ENCODE results near the gene CREB1. TPM values are rescaled to one million over a fixed set of nuclear protein-coding genes. Genes with fewer than 3 reads are reported as not detected.
"Not testable (repeated sequence)": the region's sequence is repeated elsewhere in the genome, so short reads cannot be mapped to it uniquely, and the experiment has no call there.

Gene CREB1
- total RNA-seq, 8 experiments from 2014 or later = 12.6 to 41.0 (median 32.9) TPM

DNA sequence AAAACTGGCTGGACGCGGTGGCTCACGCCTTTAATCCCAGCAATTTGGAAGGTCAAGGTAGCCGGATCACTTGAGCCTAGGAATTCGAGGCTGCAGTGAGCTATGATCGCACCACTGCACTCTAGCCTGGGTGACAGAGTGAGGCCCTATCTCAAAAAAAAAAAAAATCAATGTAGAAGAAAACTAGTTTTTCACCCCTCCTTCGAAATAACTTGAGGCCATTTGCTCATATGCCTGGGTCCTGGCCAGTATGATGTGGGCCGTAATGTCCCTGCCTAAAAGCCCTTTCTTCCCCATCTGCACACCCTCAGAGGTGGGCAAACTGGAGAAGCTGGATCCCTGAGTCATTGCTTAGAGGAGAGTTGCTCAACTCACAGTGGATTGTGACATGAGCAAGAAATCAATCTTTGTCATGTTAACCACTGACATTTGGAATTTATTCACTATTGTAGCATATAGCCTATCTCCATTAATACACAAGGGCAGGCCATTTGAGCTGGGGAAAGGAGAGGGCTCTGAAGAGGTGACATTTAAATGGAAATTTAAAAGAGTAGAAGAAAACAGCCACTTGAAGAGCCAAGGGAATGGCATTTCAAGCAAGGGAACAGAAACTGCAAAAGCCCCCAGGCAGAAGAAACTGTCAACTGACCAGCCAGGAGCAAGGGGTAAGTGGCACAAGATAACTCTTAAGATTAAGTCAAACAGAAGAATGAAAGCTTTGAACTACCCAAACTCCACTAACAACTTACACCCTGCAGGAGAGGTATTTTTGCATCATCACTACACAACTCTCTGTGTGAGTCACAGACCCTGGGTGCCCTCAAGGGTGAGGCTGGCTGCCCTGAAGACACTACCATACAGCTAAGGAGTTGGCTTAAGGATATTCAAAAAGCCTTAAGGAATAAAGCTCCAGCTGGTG, 103.1 kb downstream of the CREB1 start:
- in situ Hi-C loops (cut with MboI; ENCODE audit: low pct_unique_long_range_greater_than_20kb in 2 of 9, low sequenced_read_pairs in 9 of 9, unreplicated experiment in 9 of 9) = loop anchor here in 1 of 9 experiments (10.0 to 25.0 kb wide), 2 partner anchors 72 to 429 kb away; no protein-coding TSS in a partner anchor
- 76 to 100% (median 95%) methylated on average over 1 to 8 of the region's 8 CpGs; no CpG with 5 or more reads in 2 of the 10 experiments for WGBS, 10 experiments
- ATAC-seq (replicated peaks in 6 of 8) = peak in 3 of 8 experiments; percentile 88 to 92 (median 90)
- H3K4me3 ChIP-seq = no peak overlapping the region
- H3K4me1 ChIP-seq (replicated peaks in 1 of 2) = no peaks in the 10 kb centered on the region
- H3K27ac ChIP-seq = no peak overlapping the region

DNA sequence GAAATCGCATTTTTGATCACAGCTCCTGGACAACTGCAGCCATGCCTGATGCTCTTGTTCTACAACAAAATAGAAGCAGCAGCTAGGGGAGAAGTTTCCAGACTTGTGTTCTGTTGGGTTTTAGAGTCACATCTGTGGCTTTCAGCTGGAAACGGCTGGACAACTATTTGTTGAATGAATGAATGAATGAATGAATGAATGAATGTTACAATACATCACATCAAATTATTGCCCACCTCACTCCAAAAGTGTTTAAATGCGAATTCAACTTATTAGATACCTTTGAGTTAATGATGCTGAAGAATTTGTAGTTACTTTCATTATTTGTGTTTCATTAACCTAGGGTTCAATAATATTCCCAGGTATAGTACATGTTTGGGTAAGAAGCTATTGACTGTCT, 103.9 kb downstream of the CREB1 start:
- no peak for ATAC-seq (replicated peaks in 6 of 8)
- Histone ChIP-seq H3K4me1 (replicated peaks in 1 of 2) (no peaks in the 10 kb centered on the region), H3K27ac (no peak overlapping the region), H3K4me3 (no peak overlapping the region)
- in situ Hi-C loops (cut with MboI; ENCODE audit: low pct_unique_long_range_greater_than_20kb in 2 of 9, low sequenced_read_pairs in 9 of 9, unreplicated experiment in 9 of 9) = loop anchor here in 1 of 9 experiments (10.0 to 25.0 kb wide), 2 partner anchors 71 to 429 kb away; no protein-coding TSS in a partner anchor
- WGBS, 10 experiments = 52 to 92% (median 79%) methylated on average over 1 to 3 of the region's 3 CpGs; no CpG with 5 or more reads in 2 of the 10 experiments

DNA sequence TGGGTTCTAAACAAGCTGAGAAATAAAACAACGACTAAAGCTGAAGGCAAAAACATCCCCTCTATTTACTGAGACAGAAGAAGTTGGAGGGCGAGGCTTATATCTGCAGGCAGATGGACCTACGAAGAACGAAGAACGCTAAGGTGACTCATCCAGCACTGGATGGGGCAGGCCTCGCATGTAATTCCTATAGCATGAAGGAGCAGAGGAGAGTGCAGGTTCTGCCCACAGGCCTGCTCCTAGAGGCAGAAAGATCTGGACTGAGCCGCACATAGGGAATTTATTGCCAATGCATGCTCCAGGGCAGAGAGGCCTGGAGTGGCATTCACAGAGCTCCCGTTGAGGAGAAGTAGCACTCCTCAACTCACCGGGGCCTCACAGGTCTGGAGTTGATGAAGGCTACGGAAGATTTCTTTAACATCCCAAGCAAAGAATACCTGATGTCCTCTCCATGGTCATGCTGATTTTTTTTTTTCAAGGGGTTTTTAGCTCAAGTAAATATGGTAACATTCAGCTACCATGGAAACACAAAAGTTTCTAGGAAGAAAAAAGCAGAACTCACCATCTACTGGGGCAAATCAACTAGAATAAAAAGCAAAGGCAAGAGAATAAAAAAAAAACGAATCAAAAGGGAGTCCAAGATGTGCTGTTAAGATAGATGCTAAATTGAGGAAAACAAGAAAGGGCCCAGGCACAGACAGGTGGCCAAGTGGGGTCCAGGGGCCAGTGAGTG, 105.9 kb downstream of the CREB1 start:
- in situ Hi-C loops (cut with MboI; ENCODE audit: low pct_unique_long_range_greater_than_20kb in 2 of 9, low sequenced_read_pairs in 9 of 9, unreplicated experiment in 9 of 9) = loop anchor here in 1 of 9 experiments (10.0 to 25.0 kb wide), 2 partner anchors 69 to 427 kb away; no protein-coding TSS in a partner anchor
- H3K4me1 ChIP-seq (replicated peaks in 1 of 2) = no peaks in the 10 kb centered on the region
- no peak overlapping the region for H3K27ac ChIP-seq
- 43 to 81% (median 71%) methylated on average over 1 to 8 of the region's 11 CpGs for WGBS, 10 experiments
- ATAC-seq (replicated peaks in 6 of 8) = peak; percentile 27 to 75 (median 61)
- no peak overlapping the region for H3K4me3 ChIP-seq

DNA sequence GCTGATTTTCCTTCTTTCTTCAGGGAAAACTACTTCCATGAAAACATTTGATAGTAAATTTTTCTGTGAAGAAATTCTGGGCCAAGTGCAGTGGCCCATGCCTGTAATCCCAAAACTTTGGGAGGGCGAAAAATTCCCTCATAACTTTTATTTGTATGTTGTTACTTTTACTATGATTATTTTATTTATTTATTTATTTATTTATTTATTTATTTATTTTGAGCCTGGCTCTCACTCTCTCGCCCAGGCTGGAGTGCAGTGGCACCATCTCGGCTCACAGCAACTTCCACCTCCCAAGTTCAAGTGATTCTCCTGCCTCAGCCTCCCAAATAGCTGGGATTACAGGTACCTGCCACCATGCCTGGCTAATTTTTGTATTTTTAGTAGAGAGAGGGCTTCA, 109.5 kb downstream of the CREB1 start:
- H3K27ac ChIP-seq; H3K4me1 ChIP-seq (replicated peaks in 1 of 2); ATAC-seq (replicated peaks in 6 of 8); H3K4me3 ChIP-seq: not testable (repeated sequence)
- 50 to 100% (median 73%) methylated on average over 1 to 3 of the region's 3 CpGs; no CpG with 5 or more reads in 3 of the 10 experiments for whole genome bisulfite sequencing, 10 experiments
- in situ Hi-C loops (cut with MboI; ENCODE audit: low pct_unique_long_range_greater_than_20kb in 2 of 9, low sequenced_read_pairs in 9 of 9, unreplicated experiment in 9 of 9) = loop anchor here in 1 of 9 experiments (10.0 to 25.0 kb wide), 2 partner anchors 66 to 423 kb away; no protein-coding TSS in a partner anchor

DNA sequence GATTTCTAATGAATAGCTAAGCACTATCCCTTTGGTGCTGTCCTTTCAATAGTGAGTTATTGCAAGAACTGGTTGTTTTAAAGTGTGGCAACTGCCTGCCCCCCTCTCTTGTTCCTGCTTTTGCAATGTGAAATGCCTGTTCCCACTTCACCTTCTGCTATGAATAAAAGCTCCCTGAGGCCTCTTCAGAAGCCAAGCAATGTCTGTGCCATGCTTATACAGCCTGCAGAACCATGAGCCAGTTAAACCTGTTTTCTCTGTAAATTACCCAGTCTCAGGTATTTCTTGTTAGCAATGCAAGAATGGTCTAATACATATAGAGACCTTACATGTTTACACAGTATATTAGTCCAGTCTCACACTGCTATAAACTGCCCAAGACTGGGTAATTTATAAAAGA, 110.4 kb downstream of the CREB1 start:
- no peak for ATAC-seq (replicated peaks in 6 of 8)
- Histone ChIP-seq H3K4me1 (replicated peaks in 1 of 2) (no peaks in the 10 kb centered on the region), H3K27ac (no peak overlapping the region), H3K4me3 (no peak overlapping the region)
- in situ Hi-C loops (cut with MboI; ENCODE audit: low pct_unique_long_range_greater_than_20kb in 2 of 9, low sequenced_read_pairs in 9 of 9, unreplicated experiment in 9 of 9) = loop anchor here in 1 of 9 experiments (25.0 kb wide), 1 partner anchor 422 kb away; no protein-coding TSS in a partner anchor

DNA sequence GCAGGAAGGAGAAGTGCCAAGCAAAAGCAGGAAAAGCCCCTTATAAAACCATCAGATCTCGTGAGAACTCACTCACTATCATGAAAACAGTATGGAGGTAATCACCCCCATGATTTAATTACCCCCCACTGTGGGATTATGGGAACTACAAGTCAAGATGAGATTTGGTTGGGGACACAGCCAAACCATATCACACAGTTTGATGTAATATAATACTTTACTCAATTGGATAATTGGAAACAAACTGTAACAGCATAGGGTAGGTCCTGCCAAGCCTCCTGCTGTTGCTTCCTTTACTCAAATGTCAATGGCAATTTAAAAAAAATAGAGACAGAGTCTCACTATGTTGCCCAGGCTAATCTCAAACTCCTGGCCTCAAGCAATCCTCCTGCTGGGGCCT, 110.9 kb downstream of the CREB1 start:
- no peak overlapping the region for H3K4me3 ChIP-seq
- H3K27ac ChIP-seq = no peak overlapping the region
- H3K4me1 ChIP-seq (replicated peaks in 1 of 2) = no peaks in the 10 kb centered on the region
- 0 to 100% (median 40%) methylated on average over 1 of the region's 1 CpG; no CpG with 5 or more reads in 5 of the 10 experiments for WGBS, 10 experiments
- ATAC-seq (replicated peaks in 6 of 8) = no peak
- in situ Hi-C loops (cut with MboI; ENCODE audit: low pct_unique_long_range_greater_than_20kb in 2 of 9, low sequenced_read_pairs in 9 of 9, unreplicated experiment in 9 of 9) = loop anchor here in 1 of 9 experiments (25.0 kb wide), 1 partner anchor 422 kb away; no protein-coding TSS in a partner anchor

DNA sequence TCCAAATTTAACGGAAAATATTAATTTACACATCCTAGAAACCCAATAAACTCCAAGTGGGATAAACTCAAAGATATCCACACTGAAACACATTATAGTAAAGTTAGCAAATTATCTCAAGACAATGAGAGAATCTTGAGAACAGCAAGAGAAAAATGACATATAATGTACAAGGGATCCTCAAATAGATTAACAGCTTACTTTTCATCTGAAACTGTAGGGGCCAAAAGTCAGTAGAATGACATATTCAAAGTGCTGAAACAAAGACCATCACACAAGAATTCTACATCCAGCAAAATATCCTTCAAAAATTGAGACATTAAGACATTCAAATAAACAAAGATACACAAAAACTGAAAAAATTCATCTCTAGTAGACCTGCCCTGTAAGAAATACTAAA, 114.1 kb downstream of the CREB1 start:
- Histone ChIP-seq H3K27ac (no peak overlapping the region), H3K4me3 (no peak overlapping the region), H3K4me1 (replicated peaks in 1 of 2) (no peaks in the 10 kb centered on the region)
- in situ Hi-C loops (cut with MboI; ENCODE audit: low pct_unique_long_range_greater_than_20kb in 2 of 9, low sequenced_read_pairs in 9 of 9, unreplicated experiment in 9 of 9) = loop anchor here in 1 of 9 experiments (25.0 kb wide), 1 partner anchor 418 kb away; no protein-coding TSS in a partner anchor
- no peak for ATAC-seq (replicated peaks in 6 of 8)
- WGBS, 10 experiments = 25 to 100% (median 94%) methylated on average over 1 of the region's 1 CpG

DNA sequence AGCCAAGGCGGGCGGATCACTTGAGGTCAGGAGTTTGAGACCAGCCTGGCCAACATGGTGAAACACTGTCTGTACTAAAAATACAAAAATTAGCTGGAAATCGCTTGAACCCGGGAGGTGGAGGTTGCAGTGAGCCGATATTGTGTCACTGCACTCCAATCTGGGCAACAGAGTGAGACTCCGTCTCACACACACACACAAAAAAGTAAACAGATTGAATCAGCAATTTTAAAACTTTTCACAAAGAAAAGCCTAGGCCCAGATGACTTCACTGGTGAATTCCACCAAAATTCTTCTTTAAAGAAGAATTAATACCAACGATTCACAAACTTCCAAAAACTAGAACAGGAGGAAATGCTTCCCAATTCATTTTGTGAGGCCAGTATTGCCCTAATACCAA, 116.8 kb downstream of the CREB1 start:
- H3K27ac ChIP-seq; ATAC-seq (replicated peaks in 6 of 8); H3K4me1 ChIP-seq (replicated peaks in 1 of 2); H3K4me3 ChIP-seq: not testable (repeated sequence)
- in situ Hi-C loops (cut with MboI; ENCODE audit: low pct_unique_long_range_greater_than_20kb in 2 of 9, low sequenced_read_pairs in 9 of 9, unreplicated experiment in 9 of 9) = loop anchor here in 1 of 9 experiments (25.0 kb wide), 1 partner anchor 416 kb away; no protein-coding TSS in a partner anchor
- WGBS, 10 experiments = 40 to 100% (median 89%) methylated on average over 1 to 7 of the region's 7 CpGs

Other genes starting within 250 kb of the CREB1 start
- gene METTL21A, start 95.4 kb downstream of the CREB1 start, total RNA-seq = 10 to 100 TPM in 7 of 8 experiments, 1 to 10 TPM in 1; 9.2 to 25.2 (median 15.7) TPM
- 10 to 100 TPM in 3 of 8 experiments, 1 to 10 TPM in 5; 6.0 to 67.1 (median 8.7) TPM for gene CCNYL1, start 181.7 kb downstream of the CREB1 start, total RNA-seq
- gene FZD5, start 239.9 kb downstream of the CREB1 start, total RNA-seq = 100 to 1,000 TPM in 2 of 8 experiments, 10 to 100 TPM in 1, 1 to 10 TPM in 5; 2.1 to 179 (median 4.0) TPM